Measurements from ENCODE around the gene ZNF70.

DNA sequence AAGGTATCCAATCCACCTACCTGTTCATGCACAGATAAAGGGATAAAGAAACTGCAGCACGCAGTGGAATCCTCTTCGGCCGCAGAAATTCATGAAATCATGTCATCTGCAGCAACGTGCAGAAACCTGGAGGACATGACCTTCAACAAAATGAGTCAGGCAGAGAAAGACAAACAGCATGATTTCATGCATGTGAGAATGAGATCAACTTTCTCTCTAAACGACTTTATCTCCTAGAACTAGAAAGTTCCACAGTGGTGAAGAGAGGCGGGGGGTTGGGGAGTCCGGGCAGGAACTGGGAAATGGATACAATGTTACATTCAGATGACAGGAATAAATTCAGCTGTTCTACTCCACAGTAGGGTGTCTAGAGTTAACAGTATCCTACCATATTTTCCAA is 50.2 kb downstream of the ZNF70 start:
- TF ChIP-seq, protein P1, sequence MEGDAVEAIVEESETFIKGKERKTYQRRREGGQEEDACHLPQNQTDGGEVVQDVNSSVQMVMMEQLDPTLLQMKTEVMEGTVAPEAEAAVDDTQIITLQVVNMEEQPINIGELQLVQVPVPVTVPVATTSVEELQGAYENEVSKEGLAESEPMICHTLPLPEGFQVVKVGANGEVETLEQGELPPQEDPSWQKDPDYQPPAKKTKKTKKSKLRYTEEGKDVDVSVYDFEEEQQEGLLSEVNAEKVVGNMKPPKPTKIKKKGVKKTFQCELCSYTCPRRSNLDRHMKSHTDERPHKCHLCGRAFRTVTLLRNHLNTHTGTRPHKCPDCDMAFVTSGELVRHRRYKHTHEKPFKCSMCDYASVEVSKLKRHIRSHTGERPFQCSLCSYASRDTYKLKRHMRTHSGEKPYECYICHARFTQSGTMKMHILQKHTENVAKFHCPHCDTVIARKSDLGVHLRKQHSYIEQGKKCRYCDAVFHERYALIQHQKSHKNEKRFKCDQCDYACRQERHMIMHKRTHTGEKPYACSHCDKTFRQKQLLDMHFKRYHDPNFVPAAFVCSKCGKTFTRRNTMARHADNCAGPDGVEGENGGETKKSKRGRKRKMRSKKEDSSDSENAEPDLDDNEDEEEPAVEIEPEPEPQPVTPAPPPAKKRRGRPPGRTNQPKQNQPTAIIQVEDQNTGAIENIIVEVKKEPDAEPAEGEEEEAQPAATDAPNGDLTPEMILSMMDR (IDR thresholded peaks at IDR 0.05): no peak
- TF ChIP-seq ZFX (IDR thresholded peaks at IDR 0.05; ENCODE audit: borderline replicate concordance): no peak

Data from 22Rv1 (cell line).